HCT116 (cell line): ENCODE measurements around the gene TIMM50. TPM values are rescaled to one million over a fixed set of nuclear protein-coding genes. Genes with fewer than 3 reads are reported as not detected.

ENCODE experiments used
- ATAC-seq: fragments of 200-7000 bp; cut with Tn5 transposase; 2 replicates; pipeline ENCODE4 v1.9.1; 2020; ENCODE audit warnings: mild to moderate bottlenecking, moderate library complexity
- BruUV-seq: library from RNA; stranded (reverse); fragments of 400-500 nt; replicated peaks from 2 replicates; lab custom pipeline; 2021; lab: Mats Ljungman, UMichigan
- CTCF ChIA-PET: fragments of 300-600 bp; sonication (Branson Sonifier 250); formaldehyde crosslinking; loops from one replicate; lab custom pipeline; 2021; ENCODE audit warnings: antibody characterized with exemption; lab: Charles Lee
- POLR2A ChIA-PET: fragments of 300-600, 350-600 bp; sonication (Branson Sonifier 250); formaldehyde crosslinking; loops from one replicate; lab custom pipeline; 2021; ENCODE audit warnings: antibody characterized with exemption; lab: Charles Lee
- RAD21 ChIA-PET, 2 experiments: fragments of 300-600 bp; sonication (Branson Sonifier 250); formaldehyde crosslinking; loops; one replicate each; lab custom pipeline; 2023; ENCODE audit warnings: low total read pairs in 2 of 2; ENCODE audit not compliant: uncharacterized antibody in 2 of 2, unreplicated experiment in 2 of 2, low non-redundant PET in 1 of 2; lab: Charles Lee
- DNase-seq: peaks from one replicate; pipeline ENCODE4 v3.0.0-alpha.2; 2010; ENCODE audit warnings: low read depth, low spot score
- H2AFZ ChIP-seq: fragments of 200-600 bp; shearing (Covaris generic), sonication (generic); 2 replicates; pipeline ENCODE4 v1.6.1; 2017; ENCODE audit warnings: low read depth, mixed run types, mixed read lengths, antibody characterized with exemption, low read length; ENCODE audit not compliant: poor library complexity, severe bottlenecking
- H3K27ac ChIP-seq: 2 replicates; pipeline ENCODE4 v1.5.1; 2012; ENCODE audit warnings: low read depth, low read length
- H3K27me3 ChIP-seq: fragments of 200-600 bp; sonication (generic); 2 replicates; pipeline ENCODE4 v1.6.1; 2016; ENCODE audit warnings: mixed run types, low read length, mixed read lengths; ENCODE audit not compliant: insufficient read depth
- H3K36me3 ChIP-seq, 2 experiments: fragments of 200-500 bp in 1 of 2; fragments of 200-600 bp in 1 of 2; sonication (Bioruptor generic) in 1 of 2; sonication (generic) in 1 of 2; 2 replicates each; pipeline versions ENCODE4 v1.5.1 to v1.6.1; 2014 to 2016; ENCODE audit warnings: low read length in 2 of 2, inconsistent platforms in 1 of 2, mixed read lengths in 1 of 2, mixed run types in 1 of 2; ENCODE audit not compliant: insufficient read depth in 2 of 2, control insufficient read depth in 1 of 2
- H3K4me1 ChIP-seq, 2 experiments: fragments of 200-600 bp in 1 of 2; sonication (generic) in 1 of 2; 2 replicates each; pipeline versions ENCODE4 v1.5.1 to v1.6.1; 2012 to 2017; ENCODE audit warnings: low read length in 2 of 2, inconsistent platforms in 1 of 2, mild to moderate bottlenecking in 1 of 2, mixed read lengths in 1 of 2, mixed run types in 1 of 2, moderate library complexity in 1 of 2; ENCODE audit not compliant: insufficient read depth in 2 of 2, control insufficient read depth in 1 of 2
- H3K4me2 ChIP-seq: fragments of 200-600 bp; sonication (generic); 2 replicates; pipeline ENCODE4 v1.6.1; 2017; ENCODE audit warnings: mixed run types, low read length, mixed read lengths
- H3K4me3 ChIP-seq, 2 experiments: fragments of 200-600 bp in 1 of 2; sonication (generic) in 1 of 2; replicated peaks in 1 of 2; 2 replicates each; pipeline ENCODE4 v1.5.1; 2011 to 2016; ENCODE audit warnings: low read length in 2 of 2, control low read depth in 1 of 2, low read depth in 1 of 2, mild to moderate bottlenecking in 1 of 2, mixed read lengths in 1 of 2, mixed run types in 1 of 2
- H3K79me2 ChIP-seq: fragments of 200-600 bp; sonication (generic); 2 replicates; pipeline ENCODE4 v1.6.1; 2017; ENCODE audit warnings: mild to moderate bottlenecking, mixed run types, low read length, moderate library complexity, mixed read lengths; ENCODE audit not compliant: insufficient read depth
- H3K9ac ChIP-seq: fragments of 200-600 bp; sonication (generic); 2 replicates; pipeline ENCODE4 v1.6.1; 2016; ENCODE audit warnings: low read length, mixed read lengths
- H3K9me2 ChIP-seq: fragments of 200-600 bp; sonication (generic), shearing (Covaris generic); 2 replicates; pipeline ENCODE4 v1.6.1; 2017; ENCODE audit warnings: mixed run types, mild to moderate bottlenecking, moderate library complexity; ENCODE audit not compliant: insufficient read depth
- H3K9me3 ChIP-seq, 2 experiments: fragments of 200-500 bp in 1 of 2; fragments of 200-600 bp in 1 of 2; sonication (Bioruptor generic) in 1 of 2; sonication (generic) in 1 of 2; 2 replicates each; pipeline ENCODE4 v1.6.1; 2014 to 2017; ENCODE audit warnings: low read length in 2 of 2, mixed read lengths in 2 of 2, inconsistent platforms in 1 of 2, low read depth in 1 of 2, mild to moderate bottlenecking in 1 of 2, mixed run types in 1 of 2, moderate library complexity in 1 of 2; ENCODE audit not compliant: control insufficient read depth in 1 of 2, insufficient read depth in 1 of 2
- H4K20me1 ChIP-seq: fragments of 200-600 bp; sonication (generic), shearing (Covaris generic); 2 replicates; pipeline ENCODE4 v1.6.1; 2017; ENCODE audit warnings: mixed run types, mild to moderate bottlenecking, moderate library complexity; ENCODE audit not compliant: insufficient read depth
- ATF3 ChIP-seq: IDR thresholded peaks from 2 replicates; pipeline ENCODE4 v1.6.1; 2012
- CBX3 ChIP-seq: IDR thresholded peaks from 2 replicates; pipeline ENCODE4 v1.6.1; 2012; ENCODE audit warnings: low read depth
- CTCF ChIP-seq, 3 experiments: fragments of 200-600 bp in 1 of 3; sonication (generic) in 1 of 3; IDR thresholded peaks in 2 of 3; conservative IDR thresholded peaks in 1 of 3; 2 replicates each; pipeline ENCODE4 v1.5.1; 2012 to 2017; ENCODE audit warnings: low read depth in 2 of 3, low read length in 2 of 3, antibody characterized with exemption in 1 of 3, borderline replicate concordance in 1 of 3, control low read depth in 1 of 3, mild to moderate bottlenecking in 1 of 3, mixed read lengths in 1 of 3, mixed run types in 1 of 3, moderate library complexity in 1 of 3; ENCODE audit not compliant: insufficient read depth in 1 of 3
- ELF1 ChIP-seq: IDR thresholded peaks from 2 replicates; pipeline ENCODE4 v1.6.1; 2012; ENCODE audit warnings: low read depth, borderline replicate concordance
- JUND ChIP-seq: IDR thresholded peaks from 2 replicates; pipeline ENCODE4 v1.6.1; 2012
- POLR2AphosphoS5 ChIP-seq: IDR thresholded peaks from 2 replicates; pipeline ENCODE4 v1.6.1; 2011; ENCODE audit warnings: mild to moderate bottlenecking, low read depth, low read length, moderate library complexity
- RAD21 ChIP-seq: IDR thresholded peaks from 2 replicates; pipeline ENCODE4 v1.6.1; 2012; ENCODE audit warnings: low read depth, mild to moderate bottlenecking
- SIN3A ChIP-seq: IDR thresholded peaks from 2 replicates; pipeline ENCODE4 v1.6.1; 2012; ENCODE audit warnings: low read depth
- SP1 ChIP-seq: IDR thresholded peaks from 2 replicates; pipeline ENCODE4 v1.6.1; 2012; ENCODE audit warnings: low read depth
- intact Hi-C: fragments of 100-400 bp; cut with micrococcal nuclease; formaldehyde crosslinking; loops from 2 replicates; pipeline ENCODE4 v1.10.0; 2022
- total RNA-seq: library from RNA; stranded (reverse); gene quantifications from one replicate; pipeline ENCODE4 v1.2.1, GENCODE V29; 2021; ENCODE audit not compliant: unreplicated experiment
- TF ChIP-seq, protein P1 (sequence below): IDR thresholded peaks from 2 replicates; pipeline ENCODE4 v1.6.1; 2011; ENCODE audit warnings: mild to moderate bottlenecking, low read length, moderate library complexity; ENCODE audit not compliant: insufficient replicate concordance; ENCODE audit errors: extremely low read depth

Gene TIMM50
- total RNA-seq, 1 experiment from 2014 or later = 111 TPM

- TF ChIP-seq, protein P1, sequence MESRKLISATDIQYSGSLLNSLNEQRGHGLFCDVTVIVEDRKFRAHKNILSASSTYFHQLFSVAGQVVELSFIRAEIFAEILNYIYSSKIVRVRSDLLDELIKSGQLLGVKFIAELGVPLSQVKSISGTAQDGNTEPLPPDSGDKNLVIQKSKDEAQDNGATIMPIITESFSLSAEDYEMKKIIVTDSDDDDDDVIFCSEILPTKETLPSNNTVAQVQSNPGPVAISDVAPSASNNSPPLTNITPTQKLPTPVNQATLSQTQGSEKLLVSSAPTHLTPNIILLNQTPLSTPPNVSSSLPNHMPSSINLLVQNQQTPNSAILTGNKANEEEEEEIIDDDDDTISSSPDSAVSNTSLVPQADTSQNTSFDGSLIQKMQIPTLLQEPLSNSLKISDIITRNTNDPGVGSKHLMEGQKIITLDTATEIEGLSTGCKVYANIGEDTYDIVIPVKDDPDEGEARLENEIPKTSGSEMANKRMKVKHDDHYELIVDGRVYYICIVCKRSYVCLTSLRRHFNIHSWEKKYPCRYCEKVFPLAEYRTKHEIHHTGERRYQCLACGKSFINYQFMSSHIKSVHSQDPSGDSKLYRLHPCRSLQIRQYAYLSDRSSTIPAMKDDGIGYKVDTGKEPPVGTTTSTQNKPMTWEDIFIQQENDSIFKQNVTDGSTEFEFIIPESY = no peak
- TF ChIP-seq RAD21 (no peak), JUND (no peak), CTCF (IDR thresholded peaks at IDR 0.05 in 2 of 3, conservative IDR thresholded peaks at IDR 0.05 in 1 of 3; ENCODE audit: borderline replicate concordance in 1 of 3, insufficient read depth in 1 of 3, low read depth in 2 of 3, low read length in 2 of 3) (no peak), SIN3A (no peak), CBX3 (no peak), SP1 (no peak), POLR2AphosphoS5 (no peak), ATF3 (no peak)
These were observed 2.5 kb downstream of the TIMM50 start (continued) for GRCh38 chr19:39483141-39483540.

DNA sequence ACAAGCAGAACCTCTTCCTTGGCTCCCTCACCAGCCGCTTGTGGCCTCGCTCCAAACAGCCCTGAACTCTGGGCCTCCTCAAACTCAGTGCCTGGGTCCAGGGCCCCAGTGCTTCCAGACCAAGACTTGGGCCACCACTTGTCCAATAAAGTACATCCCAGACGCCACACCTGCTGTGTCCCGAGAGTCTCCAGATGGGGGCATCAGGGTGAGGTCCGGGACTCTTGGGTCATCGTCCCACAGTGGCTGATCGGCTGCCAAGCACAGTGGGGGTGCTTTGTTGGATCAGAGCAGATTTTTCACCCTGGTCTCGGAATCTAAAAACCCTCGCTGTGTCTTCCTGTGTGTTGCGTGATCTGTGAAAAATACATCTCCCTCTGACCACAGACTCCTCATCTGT, 9.1 kb downstream of the TIMM50 start:
- H3K27me3 ChIP-seq = no peaks in the 10 kb centered on the region
- H3K9me3 ChIP-seq = no peaks in the 10 kb centered on the region
- ChIA-PET CTCF (no interaction called here), RAD21 (no interaction called here), POLR2A (no interaction called here)
- no peak overlapping the region for H3K4me2 ChIP-seq
- DNase-seq (no peak), ATAC-seq (peak; percentile 37; the same call in 1 of the 2 replicates)
- H3K36me3 ChIP-seq = peaks cover 25 to 51% of the 10 kb centered on the region in 2 experiments
- no peaks in the 10 kb centered on the region for H3K9me2 ChIP-seq
- peaks cover 0 to 7% of the 10 kb centered on the region in 2 experiments; a peak in 2 of 4 replicates for H3K4me1 ChIP-seq
- H3K9ac ChIP-seq = no peak overlapping the region
- H4K20me1 ChIP-seq = no peaks in the 10 kb centered on the region
- peaks cover 27% of the 10 kb centered on the region; the same call in 1 of the 2 replicates for H3K79me2 ChIP-seq
- no TSS peak for BruUV-seq
- H3K4me3 ChIP-seq = no peak overlapping the region
- no peak overlapping the region; the same call in 1 of the 2 replicates for H3K27ac ChIP-seq
- intact Hi-C loops = no loop called here
- TF ChIP-seq CTCF (IDR thresholded peaks at IDR 0.05 in 2 of 3, conservative IDR thresholded peaks at IDR 0.05 in 1 of 3; ENCODE audit: borderline replicate concordance in 1 of 3, insufficient read depth in 1 of 3, low read depth in 2 of 3, low read length in 2 of 3) (0 out of 6 replicates have a peak, but pooled peaks of 1 of the 3 experiments have one; percentile 11), ELF1 (no peak)
- H2AFZ ChIP-seq = no peak overlapping the region
